Measurements from ENCODE around the gene ZNF710. TPM values are rescaled to one million over a fixed set of nuclear protein-coding genes. Genes with fewer than 3 reads are reported as not detected.

The ZNF710 gene
- total RNA-seq, 4 donors from 2014 or later, result 7.3 to 13.2 (median 11.4) TPM

- WGBS, 2 donors (ENCODE audit: low coverage in 1 of 2), result 38 to 100% methylated on average over 1 to 3 of the region's 5 CpGs
Measured at GRCh38 chr15:90039996-90040395, 38.9 kb downstream of the ZNF710 start.

GRCh38 chr15:90040618-90041017 is 39.5 kb downstream of the ZNF710 start:
- Histone ChIP-seq H3K36me3 (no peaks in the 10 kb centered on the region), H3K27ac (no peak overlapping the region), H3K9me3 (no peaks in the 10 kb centered on the region), H3K27me3 (no peaks in the 10 kb centered on the region), H3K4me3 (no peak overlapping the region), H3K4me1 (peaks cover 0 to 46% (median 5%) of the 10 kb centered on the region in 3 donors)
- TF ChIP-seq CTCF (IDR thresholded peaks at IDR 0.05) (no peak), EP300 (IDR thresholded peaks at IDR 0.05) (no peak), POLR2AphosphoS5 (IDR thresholded peaks at IDR 0.05) (no peak), POLR2A (IDR thresholded peaks at IDR 0.05) (no peak)
- 61 to 72% methylated on average over 6 of the region's 6 CpGs for WGBS, 2 donors (ENCODE audit: low coverage in 1 of 2)
- no peak for ATAC-seq

More at GRCh38 chr15:90039996-90040395, 38.9 kb downstream of the ZNF710 start:
- H3K4me3 ChIP-seq, result no peak overlapping the region
- H3K27ac ChIP-seq, result no peak overlapping the region
- H3K9me3 ChIP-seq, result no peaks in the 10 kb centered on the region
- peaks cover 0 to 48% (median 5%) of the 10 kb centered on the region in 3 donors for H3K4me1 ChIP-seq
- no peaks in the 10 kb centered on the region for H3K36me3 ChIP-seq
- no peak for ATAC-seq
- TF ChIP-seq EP300 (IDR thresholded peaks at IDR 0.05) (no peak), POLR2A (IDR thresholded peaks at IDR 0.05) (no peak), POLR2AphosphoS5 (IDR thresholded peaks at IDR 0.05) (no peak), CTCF (IDR thresholded peaks at IDR 0.05) (no peak)
- no peaks in the 10 kb centered on the region for H3K27me3 ChIP-seq

- ATAC-seq, result no peak
- WGBS, 2 donors (ENCODE audit: low coverage in 1 of 2), result 82 to 90% methylated on average over 2 to 4 of the region's 12 CpGs
- H3K4me1 ChIP-seq, result peaks cover 0 to 50% (median 6%) of the 10 kb centered on the region in 3 donors
Measured at GRCh38 chr15:90042356-90042755, 41.2 kb downstream of the ZNF710 start.

GRCh38 chr15:90042766-90043529 is 41.8 kb downstream of the ZNF710 start:
- TF ChIP-seq CTCF (IDR thresholded peaks at IDR 0.05), result no peak
- TF ChIP-seq EP300 (IDR thresholded peaks at IDR 0.05), result no peak
- no peak for TF ChIP-seq POLR2A (IDR thresholded peaks at IDR 0.05)
- TF ChIP-seq POLR2AphosphoS5 (IDR thresholded peaks at IDR 0.05), result no peak
- ATAC-seq, result no peak
- H3K4me1 ChIP-seq, result peaks cover 0 to 50% (median 5%) of the 10 kb centered on the region in 3 donors
- H3K4me3 ChIP-seq, result no peak overlapping the region
- H3K27me3 ChIP-seq, result no peaks in the 10 kb centered on the region
- H3K36me3 ChIP-seq, result no peaks in the 10 kb centered on the region
- H3K9me3 ChIP-seq, result no peaks in the 10 kb centered on the region
- WGBS, 2 donors (ENCODE audit: low coverage in 1 of 2), result 87% methylated on average over 3 of the region's 27 CpGs; no CpG with 5 or more reads in 1 of the 2 donors
- H3K27ac ChIP-seq, result no peak overlapping the region

More at GRCh38 chr15:90042356-90042755, 41.2 kb downstream of the ZNF710 start:
- no peak for TF ChIP-seq CTCF (IDR thresholded peaks at IDR 0.05)
- no peak overlapping the region for H3K4me3 ChIP-seq
- H3K27me3 ChIP-seq, result no peaks in the 10 kb centered on the region
- no peaks in the 10 kb centered on the region for H3K36me3 ChIP-seq
- H3K9me3 ChIP-seq, result no peaks in the 10 kb centered on the region
- H3K27ac ChIP-seq, result no peak overlapping the region

GRCh38 chr15:90043530-90044010 is 42.4 kb downstream of the ZNF710 start:
- H3K27ac ChIP-seq, result no peak overlapping the region
- 81% methylated on average over 5 of the region's 5 CpGs; no CpG with 5 or more reads in 1 of the 2 donors for WGBS, 2 donors (ENCODE audit: low coverage in 1 of 2)
- H3K4me1 ChIP-seq, result peaks cover 0 to 53% (median 5%) of the 10 kb centered on the region in 3 donors
- H3K9me3 ChIP-seq, result no peaks in the 10 kb centered on the region
- ATAC-seq, result no peak
- TF ChIP-seq POLR2A (IDR thresholded peaks at IDR 0.05) (no peak), CTCF (IDR thresholded peaks at IDR 0.05) (no peak), POLR2AphosphoS5 (IDR thresholded peaks at IDR 0.05) (no peak), EP300 (IDR thresholded peaks at IDR 0.05) (no peak)
- no peaks in the 10 kb centered on the region for H3K27me3 ChIP-seq
- no peaks in the 10 kb centered on the region for H3K36me3 ChIP-seq
- H3K4me3 ChIP-seq, result no peak overlapping the region
